Stimulated activated CD8-positive, alpha-beta memory T cell treated with anti-CD3 and anti-CD28 coated beads, Interleukin-2, amount 100 ng/mL, for 1 hour (primary cell): ENCODE results near the gene IFNB1.

Experiments
- DNase-seq, 2 donors: peaks; one replicate each; pipeline ENCODE4 v3.0.0-alpha.2; 2020; ENCODE audit warnings: low read depth in 2 of 2

IFNB1 gene

DNA sequence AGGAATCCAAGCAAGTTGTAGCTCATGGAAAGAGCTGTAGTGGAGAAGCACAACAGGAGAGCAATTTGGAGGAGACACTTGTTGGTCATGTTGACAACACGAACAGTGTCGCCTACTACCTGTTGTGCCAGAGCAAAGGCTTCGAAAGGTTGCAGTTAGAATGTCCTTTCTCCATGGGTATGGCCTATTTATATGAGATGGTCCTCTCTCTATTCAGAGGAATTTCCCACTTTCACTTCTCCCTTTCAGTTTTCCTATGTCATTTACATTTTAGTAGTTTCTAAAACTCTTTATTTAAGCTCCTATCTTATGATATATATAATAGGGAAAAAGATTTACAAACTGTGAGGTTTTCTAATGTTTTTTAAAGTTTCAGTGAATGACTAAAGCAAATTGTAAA is at the start of gene IFNB1:
Gene IFNB1 (minus strand): TSS at position 162 of the 400 bp plus-strand sequence. CDS start 73 bp downstream, at position 89.
- no peak for DNase-seq

DNA sequence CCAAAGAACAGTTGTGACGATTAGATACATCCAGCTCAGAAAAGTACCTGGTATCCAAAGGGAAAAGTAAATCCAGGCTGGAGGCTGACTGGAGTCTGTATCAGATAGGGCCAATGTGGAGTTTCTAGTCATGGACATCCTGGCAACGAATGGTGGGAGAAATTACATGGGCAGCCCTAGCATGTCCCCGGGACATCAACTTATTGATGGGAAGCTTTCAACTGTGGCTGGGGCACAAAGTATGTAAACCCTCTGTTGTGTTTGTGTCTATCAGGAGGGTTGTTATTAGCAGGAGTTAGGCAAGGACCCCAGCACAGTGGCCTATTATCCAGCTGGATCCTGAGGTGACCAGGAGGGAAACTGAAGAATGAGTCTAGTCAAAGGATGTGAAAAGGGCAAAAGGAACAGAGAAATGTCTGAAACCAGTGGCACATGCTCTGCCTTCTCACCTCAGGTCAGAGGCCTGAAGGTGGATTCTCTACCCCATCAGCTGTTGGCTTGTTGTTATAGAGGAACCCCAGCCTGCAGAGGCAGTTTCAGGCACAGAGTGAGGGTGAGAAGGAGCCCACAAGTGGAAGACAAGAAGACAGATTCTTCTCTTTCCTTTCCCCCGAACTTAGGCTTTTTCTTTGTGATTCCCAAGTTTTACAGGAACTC is 44.0 kb upstream of the IFNB1 start:
- no peak for DNase-seq

DNA sequence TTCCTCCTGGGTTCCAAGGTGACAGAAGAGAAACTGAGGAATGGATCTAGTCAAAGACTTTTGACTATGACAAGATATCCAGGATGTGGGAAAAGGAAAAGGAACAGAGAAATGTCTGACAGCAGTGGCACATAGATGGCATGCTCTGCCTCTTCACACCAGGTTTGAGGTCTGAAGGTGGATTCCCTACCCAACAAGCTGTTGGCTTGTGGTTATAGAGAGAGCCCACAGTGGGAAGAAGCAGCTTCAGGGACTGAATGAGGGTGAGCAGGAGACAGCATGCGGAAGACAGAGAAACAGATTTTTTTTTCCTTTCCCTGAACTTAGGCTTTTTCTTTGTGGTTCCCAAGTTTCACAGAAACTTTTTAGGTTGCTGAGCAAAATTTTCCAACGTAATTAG is 43.3 kb upstream of the IFNB1 start:
- no peak for DNase-seq

DNA sequence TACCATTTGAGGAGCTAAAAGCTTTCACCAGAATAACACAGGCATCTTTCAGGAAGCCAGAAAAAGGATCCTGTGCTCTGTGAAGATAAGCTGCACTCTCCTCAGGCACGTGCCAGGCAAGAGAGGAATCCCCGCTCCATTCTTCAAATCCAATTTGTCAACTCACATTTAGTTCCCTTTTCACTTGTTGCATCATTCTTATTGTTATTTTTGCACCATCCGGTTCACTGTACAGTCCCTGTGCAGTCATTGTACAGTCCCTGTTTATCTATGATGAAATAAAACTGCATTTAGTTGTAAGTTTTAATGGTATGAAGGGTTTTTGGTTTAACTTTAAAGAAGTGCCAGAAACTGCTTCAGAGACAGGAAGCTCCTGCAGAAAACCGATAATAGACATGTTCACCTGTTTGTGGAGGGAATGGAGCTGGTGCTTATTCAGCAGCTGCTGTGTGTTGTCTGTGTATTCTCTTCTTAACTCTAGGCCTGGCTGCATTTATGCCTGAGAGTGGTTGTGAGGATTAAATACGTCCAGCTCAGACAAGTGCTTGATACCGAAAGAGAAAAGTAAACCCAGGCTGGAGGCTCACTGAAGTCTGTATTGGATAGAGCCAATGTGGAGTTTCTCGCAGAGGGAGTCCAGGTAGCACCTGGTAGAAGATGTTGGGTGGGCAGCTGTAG is 41.5 kb upstream of the IFNB1 start:
- DNase-seq: no peak

DNA sequence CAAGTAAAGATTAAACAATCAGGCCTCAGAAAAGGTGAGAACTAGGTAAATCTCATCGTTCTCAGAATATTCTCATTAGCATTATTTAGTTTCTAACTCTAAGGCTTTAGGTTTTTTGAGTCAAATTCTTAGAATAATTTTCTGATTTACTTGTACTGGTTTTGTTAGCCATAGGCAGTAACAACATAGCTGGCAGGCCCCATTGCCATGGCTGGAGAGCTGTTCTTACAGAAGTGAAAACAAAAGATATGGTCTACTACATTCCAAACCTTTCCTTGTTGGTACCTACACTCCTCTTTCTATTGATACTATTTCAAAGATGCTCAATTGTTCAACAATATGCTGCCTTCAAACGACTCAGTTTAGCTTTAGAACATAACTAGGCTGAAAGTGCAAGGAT is 36.6 kb upstream of the IFNB1 start:
- DNase-seq: no peak

DNA sequence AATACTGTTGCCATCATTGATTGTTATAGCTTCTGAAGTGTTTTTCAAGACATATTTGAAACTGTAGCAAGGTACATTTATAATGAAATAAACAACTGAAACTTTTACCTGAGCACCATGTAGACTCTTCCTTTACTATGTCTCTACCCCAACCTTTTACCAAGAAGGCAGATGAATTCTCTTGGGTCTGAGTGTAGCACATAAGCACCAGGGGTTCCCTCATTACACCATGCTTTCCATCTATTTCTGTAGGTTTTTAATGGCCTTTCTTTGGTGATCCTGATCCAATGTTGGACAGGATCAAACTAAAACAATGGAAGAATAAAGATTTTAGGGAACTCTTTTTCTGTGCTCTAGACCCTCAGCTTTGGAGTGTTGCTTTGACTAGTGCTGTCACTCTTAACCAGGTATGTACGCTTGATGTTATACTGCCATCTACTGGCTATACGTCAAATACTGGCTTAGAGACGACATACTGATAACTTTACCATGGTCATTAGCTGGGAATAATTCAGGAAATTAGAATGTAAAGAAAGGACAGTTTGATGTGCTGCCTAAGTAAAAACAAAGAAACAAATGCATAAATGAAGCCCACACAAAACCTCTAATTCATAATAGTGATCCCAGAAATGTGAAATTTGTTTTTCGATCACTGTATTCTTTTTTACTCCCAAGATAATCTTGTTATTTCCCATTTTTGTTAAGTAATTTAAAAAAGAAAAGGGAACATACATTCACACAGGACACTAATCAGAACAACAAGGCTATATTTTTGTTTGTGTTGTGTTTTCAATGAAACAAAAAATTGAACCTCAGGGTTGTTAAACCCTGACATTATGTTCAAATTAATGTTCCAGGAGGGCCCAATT is 33.2 kb upstream of the IFNB1 start:
- DNase-seq: no peak

DNA sequence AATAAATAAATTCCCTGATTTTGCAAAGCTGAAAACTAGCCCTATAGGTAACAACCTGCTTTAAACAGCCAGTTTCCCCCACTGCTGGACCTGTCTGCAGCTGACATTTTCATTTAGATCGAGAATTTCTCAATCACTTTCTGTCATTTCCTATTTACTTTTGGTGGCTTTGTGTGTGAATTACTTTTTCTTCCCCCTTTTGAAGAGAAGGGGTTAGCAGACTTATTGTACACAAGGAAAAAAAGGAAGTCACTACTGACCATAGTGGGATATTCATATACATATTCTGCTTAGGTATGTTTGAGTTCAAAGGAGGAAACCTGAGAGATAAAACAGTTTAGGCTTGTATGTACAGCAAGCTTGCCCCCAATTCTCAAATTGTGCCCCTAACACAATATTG is 27.0 kb upstream of the IFNB1 start:
- no peak for DNase-seq

DNA sequence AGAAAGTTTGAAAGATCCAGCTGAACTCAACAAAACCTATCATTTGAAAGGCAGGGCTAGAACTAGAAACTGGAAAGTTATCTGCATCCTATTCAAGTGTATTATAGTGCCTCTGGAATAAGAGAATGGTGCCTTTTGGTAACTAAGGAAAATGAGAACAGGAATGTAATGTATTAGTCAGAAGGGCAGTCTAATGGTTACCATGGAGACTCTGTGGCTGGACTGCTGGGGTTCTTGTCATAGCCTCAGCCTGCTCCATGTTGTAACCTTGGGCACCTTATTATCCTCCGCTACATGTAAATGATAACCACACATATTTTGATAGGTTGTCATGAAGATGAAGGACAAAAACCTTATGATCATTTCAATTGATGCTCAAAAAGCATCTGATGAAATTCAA is 24.6 kb upstream of the IFNB1 start:
- DNase-seq: no peak

DNA sequence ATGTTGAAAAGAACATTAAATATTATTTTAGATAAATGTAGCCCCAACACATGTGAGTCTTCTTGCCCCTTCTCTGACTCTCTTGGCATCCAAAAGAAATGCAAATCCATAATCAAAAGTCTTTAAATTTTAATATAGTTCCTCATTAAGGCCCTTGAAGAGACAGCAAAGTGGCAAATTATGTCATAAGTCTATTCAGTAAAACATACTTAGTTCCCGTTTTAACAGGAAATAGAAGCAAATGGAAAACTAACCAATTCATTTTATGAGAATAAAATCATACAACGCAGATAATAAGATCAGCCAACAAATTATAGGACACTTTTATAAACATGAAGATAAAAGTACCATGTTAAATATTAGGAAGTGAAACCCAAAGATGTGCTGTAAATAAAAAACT is 20.1 kb upstream of the IFNB1 start:
- DNase-seq: no peak

DNA sequence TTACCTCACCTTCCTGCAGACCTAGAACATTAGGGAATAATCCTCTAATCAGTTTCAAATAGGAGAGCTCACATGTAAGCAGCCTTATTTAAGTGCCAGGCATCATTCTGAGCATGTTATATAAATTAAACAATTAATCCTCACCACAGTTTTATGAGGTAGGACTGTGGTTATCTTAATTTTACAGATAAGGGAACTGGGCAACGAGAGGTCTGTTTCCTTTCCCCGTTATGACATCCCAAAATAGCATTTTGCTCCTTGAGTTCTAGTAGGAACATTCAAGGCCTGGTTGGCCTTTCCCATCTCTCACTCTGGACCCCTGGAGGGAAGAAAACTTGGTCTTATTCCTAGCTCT is 19.1 kb upstream of the IFNB1 start:
- DNase-seq: no peak

DNA sequence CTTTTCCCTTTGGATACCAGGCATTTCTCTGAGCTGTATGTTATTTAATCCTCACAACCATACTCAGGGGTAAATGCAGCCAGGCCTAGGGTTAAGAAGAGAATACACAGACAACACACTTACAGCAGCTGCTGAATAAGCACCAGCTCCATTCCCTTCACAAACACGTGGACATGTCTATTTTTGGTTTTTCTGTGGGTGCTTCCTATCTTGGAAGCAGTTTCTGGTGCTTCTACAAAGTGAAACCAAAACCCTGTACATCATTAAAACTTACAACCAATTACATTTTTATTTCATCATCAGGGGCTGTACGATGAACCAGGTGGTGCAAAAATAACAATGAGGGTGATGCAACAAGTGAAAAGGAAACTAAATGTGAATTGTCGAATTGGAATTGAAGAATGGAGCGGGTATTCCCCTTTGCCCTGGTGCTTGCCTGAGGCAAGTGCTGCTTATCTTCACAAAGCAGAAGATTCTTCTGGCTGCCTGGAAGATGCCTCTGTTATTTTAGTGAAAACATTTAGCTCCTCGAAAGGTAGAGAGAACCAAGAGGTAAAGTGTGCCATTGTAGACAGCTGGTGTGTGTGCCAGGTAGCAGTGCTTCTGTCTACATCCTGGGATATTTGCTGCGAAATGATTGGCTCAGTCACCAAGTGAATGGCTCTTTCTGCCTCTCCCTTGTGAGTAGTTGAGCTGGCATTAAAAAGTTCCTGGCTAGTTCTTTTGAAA is 18.6 kb upstream of the IFNB1 start:
- DNase-seq: peak in 1 of 2 donors; percentile 4

DNA sequence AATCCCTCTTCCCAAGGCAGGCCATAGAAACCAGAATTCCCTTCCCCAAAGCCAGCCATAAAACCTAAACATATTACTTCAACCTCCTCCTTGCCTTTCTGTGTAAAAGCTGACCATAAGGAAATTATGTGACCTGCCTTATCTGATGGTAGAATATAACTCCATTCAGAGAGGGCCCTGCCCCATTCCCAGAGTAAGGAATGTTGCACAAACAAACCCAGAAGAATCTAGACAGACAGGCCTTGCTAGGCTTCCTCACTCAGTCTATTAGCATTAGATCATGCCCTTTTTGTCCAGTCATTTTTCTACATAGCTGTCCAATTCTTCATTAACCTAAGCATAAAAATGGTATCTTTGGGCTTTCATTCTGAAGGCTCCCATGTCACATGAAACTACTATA is 17.8 kb upstream of the IFNB1 start:
- DNase-seq: no peak

DNA sequence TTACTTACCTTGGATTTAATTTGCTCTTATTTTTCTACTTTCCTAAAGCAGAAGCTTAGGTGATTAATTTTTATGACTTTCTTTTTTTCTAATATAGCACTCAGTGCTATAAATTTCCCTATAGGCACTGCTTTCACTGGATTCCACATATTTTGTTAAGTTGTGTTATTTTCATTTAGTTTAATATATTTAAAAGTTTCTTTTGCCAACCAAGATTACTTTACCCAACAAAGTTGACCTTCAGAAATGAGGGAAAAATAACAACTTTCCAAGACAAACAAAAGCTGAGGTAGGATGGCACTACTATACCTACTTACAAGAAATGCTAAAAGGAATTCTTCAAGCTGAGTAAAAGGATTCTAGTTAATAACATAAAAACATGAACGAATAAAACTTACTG is 8.8 kb upstream of the IFNB1 start:
- no peak for DNase-seq

DNA sequence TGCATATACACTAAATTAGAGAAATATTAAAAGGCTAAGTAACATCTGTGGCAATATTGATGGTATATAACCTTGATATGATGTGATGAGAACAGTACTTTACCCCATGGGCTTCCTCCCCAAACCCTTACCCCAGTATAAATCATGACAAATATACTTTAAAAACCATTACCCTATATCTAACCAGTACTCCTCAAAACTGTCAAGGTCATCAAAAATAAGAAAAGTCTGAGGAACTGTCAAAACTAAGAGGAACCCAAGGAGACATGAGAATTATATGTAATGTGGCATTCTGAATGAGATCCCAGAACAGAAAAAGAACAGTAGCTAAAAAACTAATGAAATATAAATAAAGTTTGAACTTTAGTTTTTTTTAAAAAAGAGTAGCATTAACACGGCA is 7.3 kb upstream of the IFNB1 start:
- no peak for DNase-seq

DNA sequence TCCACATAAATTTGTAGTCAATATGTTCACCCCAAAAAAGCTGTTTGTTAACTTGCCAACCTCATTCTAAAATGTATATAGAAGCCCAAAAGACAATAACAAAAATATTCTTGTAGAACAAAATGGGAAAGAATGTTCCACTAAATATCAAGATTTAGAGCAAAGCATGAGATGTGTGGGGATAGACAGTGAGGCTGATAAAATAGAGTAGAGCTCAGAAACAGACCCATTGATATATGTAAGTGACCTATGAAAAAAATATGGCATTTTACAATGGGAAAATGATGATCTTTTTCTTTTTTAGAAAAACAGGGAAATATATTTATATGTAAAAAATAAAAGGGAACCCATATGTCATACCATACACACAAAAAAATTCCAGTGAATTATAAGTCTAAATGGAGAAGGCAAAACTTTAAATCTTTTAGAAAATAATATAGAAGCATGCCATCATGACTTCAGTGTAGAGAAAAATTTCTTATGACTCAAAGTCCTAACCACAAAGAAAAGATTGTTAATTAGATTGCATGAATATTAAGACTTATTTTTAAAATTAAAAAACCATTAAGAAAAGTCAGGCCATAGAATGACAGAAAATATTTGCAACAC is 6.6 kb upstream of the IFNB1 start:
- no peak for DNase-seq

DNA sequence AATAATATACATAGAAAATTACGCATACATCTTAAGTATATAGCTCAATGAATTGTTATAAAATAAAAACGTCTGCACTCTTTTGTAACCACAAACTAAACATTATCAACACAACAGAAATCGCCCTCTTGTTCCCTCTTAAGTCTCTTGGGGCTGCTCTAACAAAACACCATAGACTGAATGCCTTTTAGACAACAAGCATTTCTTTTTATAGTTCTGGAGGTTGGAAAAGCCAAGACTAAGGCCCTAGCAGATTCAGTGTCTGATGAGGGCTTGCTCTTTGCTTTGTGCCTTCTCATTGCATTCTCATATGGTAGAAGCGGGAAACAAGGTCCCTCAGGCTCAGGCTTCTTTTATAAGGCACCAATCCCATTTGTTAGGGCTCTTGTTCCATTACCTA is 4.9 kb upstream of the IFNB1 start:
- no peak for DNase-seq

DNA sequence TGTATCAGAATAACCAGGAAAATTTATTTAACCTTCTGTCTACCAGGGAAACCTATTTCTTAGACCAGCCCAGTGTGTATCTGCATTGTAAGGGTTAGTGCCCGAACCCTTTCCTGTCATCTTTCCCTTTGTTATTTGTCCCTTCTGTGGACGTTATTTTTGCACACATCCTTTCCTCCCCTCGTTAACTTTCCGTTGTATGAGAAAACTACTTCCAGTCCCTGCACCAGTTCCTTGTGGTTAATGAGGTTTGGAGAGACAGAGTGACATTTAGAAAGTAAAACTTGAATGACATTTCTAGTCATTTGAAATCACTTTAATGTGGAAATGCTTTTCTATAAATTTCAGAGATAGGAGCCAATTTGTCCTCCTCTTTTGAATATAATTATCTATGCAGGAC is 4.3 kb upstream of the IFNB1 start:
- DNase-seq: no peak

DNA sequence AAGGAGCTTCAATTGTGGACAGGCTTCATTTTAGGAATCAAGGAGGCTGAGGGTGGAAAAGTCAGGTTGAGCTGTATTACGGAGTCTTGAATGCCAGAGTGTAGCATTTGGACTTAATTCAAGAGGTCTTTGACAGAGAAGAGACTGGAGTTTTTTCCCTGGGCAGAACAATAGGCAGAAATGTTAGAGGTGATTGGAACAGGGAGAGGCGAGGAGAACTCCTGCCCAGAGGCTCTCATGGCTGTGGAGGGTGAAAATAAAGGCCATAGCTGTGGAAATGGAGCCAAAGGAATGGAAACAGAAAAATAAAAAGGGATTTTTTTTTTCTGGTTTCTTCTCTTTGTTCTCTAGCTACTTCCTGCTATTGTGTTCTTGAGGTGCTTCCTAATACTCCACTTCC is 3.7 kb upstream of the IFNB1 start:
- no peak for DNase-seq

DNA sequence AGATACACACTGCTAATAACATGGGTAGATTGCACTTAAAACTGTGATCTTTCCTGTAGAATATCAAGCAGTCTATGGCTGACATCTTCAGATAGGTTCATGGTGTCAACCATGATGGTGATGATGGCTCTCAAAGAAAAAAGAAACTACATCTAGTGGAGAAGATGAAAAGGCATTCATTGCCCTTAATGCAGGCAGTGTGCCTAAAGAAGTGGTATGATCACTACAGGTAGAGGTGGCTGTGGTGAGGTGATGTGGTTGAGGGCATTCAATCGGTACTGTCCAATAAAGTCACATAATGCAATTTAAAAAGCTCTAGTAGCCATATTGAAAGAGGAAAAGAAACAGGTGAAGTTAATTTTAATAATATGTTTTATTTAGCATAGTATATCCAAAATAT is 3.1 kb upstream of the IFNB1 start:
- no peak for DNase-seq

DNA sequence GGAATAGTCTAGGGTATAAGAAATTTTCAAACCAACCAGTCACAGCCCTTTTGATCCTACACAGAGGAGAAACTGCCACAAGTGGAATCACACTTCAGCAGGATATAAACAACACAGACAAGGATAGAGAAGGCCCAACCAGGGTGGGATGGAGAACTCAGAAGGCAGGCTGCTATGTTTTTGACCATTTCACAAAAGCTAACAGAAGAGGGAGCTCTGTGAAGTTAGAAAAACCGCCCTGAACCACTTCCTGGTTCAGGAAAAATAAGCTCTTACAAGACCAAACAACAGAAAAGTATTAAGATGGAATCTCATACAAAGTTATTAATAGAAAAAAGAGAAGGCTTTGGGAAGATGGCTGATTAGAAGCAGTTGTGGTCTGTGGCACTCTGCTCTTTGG is 960 bp upstream of the IFNB1 start:
- DNase-seq: no peak

DNA sequence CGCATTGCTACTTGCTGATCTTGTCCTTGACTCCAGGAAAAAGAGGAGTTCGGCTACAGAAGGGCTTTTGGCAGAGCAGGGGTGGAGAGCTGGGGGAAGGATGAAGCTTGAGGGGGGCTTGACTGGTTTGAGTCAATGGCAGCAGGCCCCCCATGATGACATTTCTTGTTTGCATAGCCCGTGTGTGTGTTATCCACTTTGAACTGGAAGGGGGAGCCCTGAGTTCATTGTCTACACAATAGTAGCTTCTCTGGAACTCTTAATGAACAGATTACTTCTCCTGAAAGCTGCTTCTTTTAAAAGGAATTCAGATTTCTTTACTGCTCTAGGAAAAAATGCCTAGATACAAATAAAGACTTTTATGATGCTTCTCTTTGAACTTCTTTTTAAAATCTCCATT is 2.3 kb downstream of the IFNB1 start:
- no peak for DNase-seq

DNA sequence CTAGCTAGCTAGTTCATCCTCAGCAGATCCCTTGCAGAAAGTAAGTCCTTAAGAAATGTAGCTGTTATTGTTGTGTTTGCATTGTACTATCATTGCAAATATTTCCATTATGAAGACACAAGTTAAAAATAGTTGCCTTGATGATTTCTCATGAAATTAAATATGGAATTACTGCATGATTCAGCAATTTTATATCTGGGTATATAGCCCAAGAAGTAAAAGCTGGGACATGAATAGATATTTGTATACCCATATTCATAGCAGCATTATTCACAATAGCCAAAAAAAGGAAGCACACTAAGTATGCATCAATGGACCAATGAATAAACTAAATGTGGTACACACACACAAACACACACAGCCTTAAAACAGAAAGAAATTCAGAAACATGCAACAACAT is 6.8 kb downstream of the IFNB1 start:
- DNase-seq: no peak
